Measurements from ENCODE around the gene COL11A2. TPM values are rescaled to one million over a fixed set of nuclear protein-coding genes. Genes with fewer than 3 reads are reported as not detected.

Gene COL11A2
- total RNA-seq, 1 donor from 2014 or later, result 3.8 TPM

DNA sequence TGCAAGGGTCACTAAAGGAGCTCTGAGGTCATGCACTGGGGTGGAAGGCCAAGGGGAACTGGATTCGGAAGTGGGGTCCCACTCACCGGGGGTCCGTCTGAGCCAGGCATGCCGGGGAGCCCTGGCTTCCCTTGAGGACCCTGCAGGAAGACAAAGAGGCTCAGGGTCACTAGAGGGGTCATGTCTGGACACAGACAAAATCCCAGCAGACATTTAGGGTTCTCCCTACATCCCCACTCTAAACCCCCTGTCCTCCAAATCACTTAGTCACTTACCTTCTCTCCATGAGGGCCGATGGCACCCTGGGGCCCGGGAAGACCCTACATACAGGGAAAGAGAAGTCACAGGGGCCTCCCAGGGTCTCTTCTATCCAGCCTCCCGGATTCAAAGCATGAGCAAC, 15.4 kb downstream of the COL11A2 start:
- H3K4me3 Mint-ChIP-seq (ENCODE audit: unreplicated experiment), result no peak overlapping the region
- no peaks in the 10 kb centered on the region for H3K4me1 Mint-ChIP-seq (ENCODE audit: low read depth, unreplicated experiment)
- H3K36me3 Mint-ChIP-seq (ENCODE audit: unreplicated experiment), result no peaks in the 10 kb centered on the region
- H3K27me3 Mint-ChIP-seq (ENCODE audit: unreplicated experiment), result peaks cover 11% of the 10 kb centered on the region
- TF ChIP-seq, protein P1, sequence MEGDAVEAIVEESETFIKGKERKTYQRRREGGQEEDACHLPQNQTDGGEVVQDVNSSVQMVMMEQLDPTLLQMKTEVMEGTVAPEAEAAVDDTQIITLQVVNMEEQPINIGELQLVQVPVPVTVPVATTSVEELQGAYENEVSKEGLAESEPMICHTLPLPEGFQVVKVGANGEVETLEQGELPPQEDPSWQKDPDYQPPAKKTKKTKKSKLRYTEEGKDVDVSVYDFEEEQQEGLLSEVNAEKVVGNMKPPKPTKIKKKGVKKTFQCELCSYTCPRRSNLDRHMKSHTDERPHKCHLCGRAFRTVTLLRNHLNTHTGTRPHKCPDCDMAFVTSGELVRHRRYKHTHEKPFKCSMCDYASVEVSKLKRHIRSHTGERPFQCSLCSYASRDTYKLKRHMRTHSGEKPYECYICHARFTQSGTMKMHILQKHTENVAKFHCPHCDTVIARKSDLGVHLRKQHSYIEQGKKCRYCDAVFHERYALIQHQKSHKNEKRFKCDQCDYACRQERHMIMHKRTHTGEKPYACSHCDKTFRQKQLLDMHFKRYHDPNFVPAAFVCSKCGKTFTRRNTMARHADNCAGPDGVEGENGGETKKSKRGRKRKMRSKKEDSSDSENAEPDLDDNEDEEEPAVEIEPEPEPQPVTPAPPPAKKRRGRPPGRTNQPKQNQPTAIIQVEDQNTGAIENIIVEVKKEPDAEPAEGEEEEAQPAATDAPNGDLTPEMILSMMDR (IDR thresholded peaks at IDR 0.05; ENCODE audit: partially characterized antibody, unreplicated experiment), result no peak
- peaks cover 6% of the 10 kb centered on the region for H3K9me3 Mint-ChIP-seq (ENCODE audit: unreplicated experiment)
- DNase-seq, result no peak
- H3K27ac Mint-ChIP-seq (ENCODE audit: unreplicated experiment), result no peak overlapping the region

DNA sequence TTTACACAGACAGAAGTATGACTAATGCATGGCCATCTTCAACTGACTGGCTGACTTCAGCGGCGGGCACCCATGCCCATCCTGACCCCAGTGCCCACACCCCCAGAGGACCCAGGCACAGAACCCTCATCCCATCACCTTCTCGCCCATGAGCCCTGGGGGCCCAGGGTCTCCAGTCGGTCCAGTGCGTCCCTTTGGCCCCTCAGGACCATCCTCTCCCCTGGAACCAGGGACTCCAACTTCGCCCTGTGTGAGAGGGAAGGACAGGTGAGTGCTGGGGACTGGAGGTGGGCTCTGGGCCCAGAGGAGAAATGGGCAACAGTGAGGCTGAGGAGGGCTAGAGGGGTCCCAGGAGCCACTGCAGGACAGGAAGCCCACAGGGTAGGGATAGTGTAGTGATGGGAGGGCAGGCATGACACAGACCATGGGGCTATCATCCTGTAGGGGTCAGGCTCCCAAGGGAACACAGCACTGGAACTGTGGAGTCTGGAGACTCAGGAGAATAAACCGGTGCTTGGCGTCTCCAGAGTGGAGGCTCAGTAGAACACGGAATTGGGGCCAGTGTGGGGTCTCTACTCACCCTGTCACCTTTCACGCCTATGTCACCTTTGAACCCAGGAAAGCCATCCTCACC, 16.7 kb downstream of the COL11A2 start:
- TF ChIP-seq, protein P1 (IDR thresholded peaks at IDR 0.05; ENCODE audit: partially characterized antibody, unreplicated experiment), result no peak
- Mint-ChIP-seq H3K4me1 (ENCODE audit: low read depth, unreplicated experiment) (no peaks in the 10 kb centered on the region), H3K27me3 (ENCODE audit: unreplicated experiment) (peaks cover 7% of the 10 kb centered on the region), H3K4me3 (ENCODE audit: unreplicated experiment) (no peak overlapping the region), H3K36me3 (ENCODE audit: unreplicated experiment) (no peaks in the 10 kb centered on the region), H3K27ac (ENCODE audit: unreplicated experiment) (no peak overlapping the region), H3K9me3 (ENCODE audit: unreplicated experiment) (peaks cover 2% of the 10 kb centered on the region)
- no peak for DNase-seq

DNA sequence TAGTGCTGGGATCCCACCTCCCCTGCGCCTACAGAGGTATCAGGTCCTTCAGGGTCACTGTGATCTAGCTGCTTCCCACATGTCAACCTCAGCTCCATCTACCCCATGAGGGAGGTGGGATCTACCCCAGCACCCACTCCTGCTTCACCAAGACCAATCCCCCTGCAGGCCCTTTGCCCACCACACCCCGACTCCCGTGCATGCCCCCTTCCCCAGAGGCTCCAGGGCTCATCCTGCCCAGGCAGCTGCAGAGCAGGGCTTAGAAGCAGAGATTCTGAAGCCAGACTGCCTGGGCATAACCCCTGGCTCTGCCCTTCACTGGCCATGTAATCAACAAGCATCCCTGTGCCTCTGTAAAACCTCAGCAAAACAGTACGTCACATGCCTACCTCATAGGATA, 17.5 kb downstream of the COL11A2 start:
- no peak overlapping the region for H3K4me3 Mint-ChIP-seq (ENCODE audit: unreplicated experiment)
- TF ChIP-seq, protein P1 (IDR thresholded peaks at IDR 0.05; ENCODE audit: partially characterized antibody, unreplicated experiment), result no peak
- H3K36me3 Mint-ChIP-seq (ENCODE audit: unreplicated experiment), result no peaks in the 10 kb centered on the region
- peaks cover 5% of the 10 kb centered on the region for H3K27me3 Mint-ChIP-seq (ENCODE audit: unreplicated experiment)
- H3K27ac Mint-ChIP-seq (ENCODE audit: unreplicated experiment), result no peak overlapping the region
- peaks cover 2% of the 10 kb centered on the region for H3K9me3 Mint-ChIP-seq (ENCODE audit: unreplicated experiment)
- H3K4me1 Mint-ChIP-seq (ENCODE audit: low read depth, unreplicated experiment), result no peaks in the 10 kb centered on the region
- no peak for DNase-seq

DNA sequence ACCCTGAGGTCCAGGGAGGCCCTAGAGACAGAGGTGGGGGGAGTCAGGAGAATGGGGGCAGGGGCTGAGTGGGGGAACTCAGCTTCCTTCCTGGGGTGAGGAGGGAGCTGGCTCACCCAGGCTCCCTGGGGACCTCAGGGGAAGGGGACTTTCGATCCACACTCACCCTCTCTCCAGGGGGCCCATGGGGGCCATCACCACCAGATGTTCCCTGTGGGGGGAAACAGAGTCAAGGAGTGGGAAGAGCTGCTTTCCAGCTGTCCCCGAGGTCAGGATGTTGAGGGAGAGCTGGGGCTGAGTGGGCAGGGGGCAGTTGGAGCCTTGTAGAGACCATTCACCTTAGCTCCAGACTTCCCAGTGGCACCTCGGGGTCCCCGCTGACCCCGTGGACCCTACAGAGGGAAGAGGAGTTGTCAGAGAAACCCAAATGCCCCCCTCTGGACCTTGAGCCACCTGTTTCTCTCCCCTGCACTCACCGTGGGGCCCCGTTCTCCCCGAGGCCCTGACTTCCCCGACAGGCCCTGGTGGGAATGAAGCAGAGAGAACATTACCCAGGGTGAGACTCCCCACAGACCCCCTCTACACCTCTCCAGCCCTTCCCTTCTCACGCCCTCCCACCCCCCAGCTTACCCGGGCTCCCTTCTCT, 18.6 kb downstream of the COL11A2 start:
- TF ChIP-seq, protein P1 (IDR thresholded peaks at IDR 0.05; ENCODE audit: partially characterized antibody, unreplicated experiment), result no peak
- peaks cover 2% of the 10 kb centered on the region for H3K9me3 Mint-ChIP-seq (ENCODE audit: unreplicated experiment)
- no peaks in the 10 kb centered on the region for H3K36me3 Mint-ChIP-seq (ENCODE audit: unreplicated experiment)
- H3K27ac Mint-ChIP-seq (ENCODE audit: unreplicated experiment), result no peak overlapping the region
- H3K27me3 Mint-ChIP-seq (ENCODE audit: unreplicated experiment), result peaks cover 5% of the 10 kb centered on the region
- no peak for DNase-seq
- H3K4me3 Mint-ChIP-seq (ENCODE audit: unreplicated experiment), result no peak overlapping the region
- no peaks in the 10 kb centered on the region for H3K4me1 Mint-ChIP-seq (ENCODE audit: low read depth, unreplicated experiment)

All from glutamatergic neuron (in vitro differentiated cells).